ENCODE results near the gene DENND4C. TPM values are rescaled to one million over a fixed set of nuclear protein-coding genes. Genes with fewer than 3 reads are reported as not detected.
"Not testable (repeated sequence)": the region's sequence is repeated elsewhere in the genome, so short reads cannot be mapped to it uniquely, and the experiment has no call there.

Gene DENND4C
- total RNA-seq, 2 experiments from 2014 or later = 17.4 to 18.5 TPM

DNA sequence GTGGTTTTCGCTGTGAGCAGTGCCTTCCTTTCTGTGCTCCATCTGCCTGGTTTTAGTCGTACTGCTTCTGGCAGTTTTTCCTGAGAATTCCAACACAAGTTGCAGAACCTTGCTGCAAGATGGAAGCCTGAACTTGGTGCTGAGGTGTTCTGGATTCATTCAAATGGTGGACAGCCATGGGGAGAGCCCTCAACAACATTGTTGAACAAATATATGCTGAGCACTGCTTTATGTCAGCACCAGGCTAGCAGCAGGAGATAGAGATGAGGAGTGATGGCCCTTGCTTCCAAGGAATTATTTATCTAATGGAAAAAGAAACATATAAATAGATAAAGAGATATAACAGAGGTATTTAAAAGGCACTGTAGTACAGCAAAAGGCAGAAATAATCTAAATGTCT lies 156.8 kb downstream of the DENND4C start:
- Mint-ChIP-seq H3K36me3 (ENCODE audit: low read depth) (no peaks in the 10 kb centered on the region), H3K4me1 (ENCODE audit: low read depth) (peaks cover under 1% of the 10 kb centered on the region), H3K27ac (no peak overlapping the region), H3K9me3 (no peaks in the 10 kb centered on the region), H3K27me3 (peaks cover 2% of the 10 kb centered on the region), H3K4me3 (no peak overlapping the region)
- ChIA-PET POLR2A (no interaction called here), CTCF (no interaction called here)
- ATAC-seq = no peak
- intact Hi-C loops (cut with micrococcal nuclease) = no loop called here
- TF ChIP-seq, protein P1, sequence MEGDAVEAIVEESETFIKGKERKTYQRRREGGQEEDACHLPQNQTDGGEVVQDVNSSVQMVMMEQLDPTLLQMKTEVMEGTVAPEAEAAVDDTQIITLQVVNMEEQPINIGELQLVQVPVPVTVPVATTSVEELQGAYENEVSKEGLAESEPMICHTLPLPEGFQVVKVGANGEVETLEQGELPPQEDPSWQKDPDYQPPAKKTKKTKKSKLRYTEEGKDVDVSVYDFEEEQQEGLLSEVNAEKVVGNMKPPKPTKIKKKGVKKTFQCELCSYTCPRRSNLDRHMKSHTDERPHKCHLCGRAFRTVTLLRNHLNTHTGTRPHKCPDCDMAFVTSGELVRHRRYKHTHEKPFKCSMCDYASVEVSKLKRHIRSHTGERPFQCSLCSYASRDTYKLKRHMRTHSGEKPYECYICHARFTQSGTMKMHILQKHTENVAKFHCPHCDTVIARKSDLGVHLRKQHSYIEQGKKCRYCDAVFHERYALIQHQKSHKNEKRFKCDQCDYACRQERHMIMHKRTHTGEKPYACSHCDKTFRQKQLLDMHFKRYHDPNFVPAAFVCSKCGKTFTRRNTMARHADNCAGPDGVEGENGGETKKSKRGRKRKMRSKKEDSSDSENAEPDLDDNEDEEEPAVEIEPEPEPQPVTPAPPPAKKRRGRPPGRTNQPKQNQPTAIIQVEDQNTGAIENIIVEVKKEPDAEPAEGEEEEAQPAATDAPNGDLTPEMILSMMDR (IDR thresholded peaks at IDR 0.05) = no peak
- no peak for DNase-seq

DNA sequence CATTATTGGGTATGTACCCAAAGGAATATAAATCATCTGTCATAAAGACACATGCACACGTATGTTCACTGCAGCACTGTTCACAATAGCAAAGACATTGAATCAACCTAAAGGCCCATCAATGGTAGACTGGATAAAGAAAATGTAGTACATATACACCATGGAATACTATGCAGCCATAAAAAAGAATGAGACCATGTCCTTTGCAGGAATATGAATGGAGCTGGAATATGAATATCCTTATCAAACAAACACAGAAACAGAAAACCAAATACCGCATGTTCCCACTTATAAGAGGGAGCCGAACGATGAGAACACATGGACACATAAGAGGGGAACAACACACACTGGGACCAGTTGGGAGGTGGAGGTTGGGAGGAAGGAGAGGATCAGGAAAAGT lies 159.0 kb downstream of the DENND4C start:
- POLR2A ChIA-PET = interaction anchor here (1.1 to 2.9 kb wide), 2 partner anchors 9 to 10 kb away, joined by 4 to 13 read pairs; partner anchors contain the start of gene RPS6
- H3K4me3 Mint-ChIP-seq; H3K9me3 Mint-ChIP-seq; intact Hi-C loops (cut with micrococcal nuclease); H3K36me3 Mint-ChIP-seq (ENCODE audit: low read depth); DNase-seq; CTCF ChIA-PET; H3K27me3 Mint-ChIP-seq; H3K27ac Mint-ChIP-seq; H3K4me1 Mint-ChIP-seq (ENCODE audit: low read depth); ATAC-seq: not testable (repeated sequence)

GRCh38 chr9:19397845-19398244 lies 167.4 kb downstream of the DENND4C start:
- ChIA-PET CTCF (interaction anchor here (1.1 to 1.7 kb wide), 2 partner anchors 11 to 59 kb away, joined by 3 read pairs; no protein-coding TSS in a partner anchor), POLR2A (interaction anchor here (0.7 to 1.6 kb wide), 2 partner anchors 18 to 28 kb away, joined by 3 to 6 read pairs; partner anchors contain the start of gene RPS6)
- intact Hi-C loops (cut with micrococcal nuclease) = no loop called here
- ATAC-seq = no peak
- peaks cover 4% of the 10 kb centered on the region for H3K9me3 Mint-ChIP-seq
- no peak for DNase-seq
- no peaks in the 10 kb centered on the region for H3K36me3 Mint-ChIP-seq (ENCODE audit: low read depth)
- TF ChIP-seq, protein P1 (IDR thresholded peaks at IDR 0.05) = no peak
- H3K27ac Mint-ChIP-seq = no peak overlapping the region
- no peak overlapping the region for H3K4me3 Mint-ChIP-seq
- peaks cover 2% of the 10 kb centered on the region for H3K4me1 Mint-ChIP-seq (ENCODE audit: low read depth)
- no peaks in the 10 kb centered on the region for H3K27me3 Mint-ChIP-seq

DNA sequence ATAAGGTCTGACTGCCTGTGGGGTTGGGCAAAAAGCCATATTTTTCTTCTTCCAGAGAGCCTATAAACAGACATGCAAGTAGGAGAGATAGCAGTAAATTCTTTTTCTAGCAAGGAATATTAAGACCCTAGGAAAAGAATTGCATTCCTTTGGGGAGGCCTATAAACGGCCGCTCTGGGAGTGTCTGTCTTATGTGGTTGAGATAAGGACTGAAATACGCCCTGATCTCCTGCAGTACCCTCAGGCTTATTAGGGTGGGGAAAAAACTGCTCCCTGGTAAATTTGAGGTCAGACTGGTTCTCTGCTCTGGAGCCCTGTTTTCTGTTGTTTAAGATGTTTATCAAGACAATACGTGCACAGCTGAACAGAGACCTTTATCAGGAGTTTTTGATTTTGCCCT lies 172.7 kb downstream of the DENND4C start:
- H3K9me3 Mint-ChIP-seq; intact Hi-C loops (cut with micrococcal nuclease); H3K27me3 Mint-ChIP-seq; H3K27ac Mint-ChIP-seq; H3K36me3 Mint-ChIP-seq (ENCODE audit: low read depth); POLR2A ChIA-PET; H3K4me1 Mint-ChIP-seq (ENCODE audit: low read depth); CTCF ChIA-PET; ATAC-seq; H3K4me3 Mint-ChIP-seq; DNase-seq: not testable (repeated sequence)

DNA sequence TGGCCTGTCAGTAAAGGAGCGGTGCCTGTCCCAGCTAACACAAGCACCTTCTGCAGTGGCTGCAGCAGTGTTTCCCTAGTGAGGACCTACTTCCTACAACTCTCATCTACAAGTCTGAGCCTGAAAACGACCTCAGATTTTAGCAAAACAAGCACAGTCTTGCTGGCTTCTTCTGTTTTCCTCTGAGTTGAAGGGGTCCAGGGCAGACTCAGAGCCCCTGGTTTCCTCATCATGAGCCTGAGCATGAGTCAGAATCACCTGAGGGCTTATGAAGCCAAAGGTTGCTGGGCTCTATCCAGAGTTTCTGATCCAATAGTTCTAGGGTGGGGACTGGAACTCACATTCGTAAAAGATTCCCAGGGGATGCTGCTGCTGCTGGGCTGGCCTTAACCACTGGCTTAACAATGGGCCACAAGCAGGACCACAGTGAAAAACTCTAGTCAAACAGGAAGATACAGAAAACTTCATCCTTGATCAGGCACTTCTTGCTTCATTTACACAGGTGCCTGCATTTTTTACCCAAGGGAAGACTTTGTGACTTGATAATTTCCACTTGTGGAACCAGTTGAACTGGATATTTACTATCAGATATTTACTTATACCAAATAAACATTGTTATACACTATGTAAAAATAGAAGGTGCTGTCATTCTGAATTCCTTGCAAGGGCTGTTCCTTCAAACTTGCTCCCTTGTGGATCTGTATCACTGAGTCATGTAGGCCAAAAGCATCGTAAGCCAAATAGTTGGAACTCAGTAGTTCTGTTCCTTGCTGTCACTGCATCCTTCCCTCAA lies 174.0 kb downstream of the DENND4C start:
- Mint-ChIP-seq H3K4me1 (ENCODE audit: low read depth) (peaks cover 5% of the 10 kb centered on the region), H3K9me3 (peaks cover 6% of the 10 kb centered on the region), H3K36me3 (ENCODE audit: low read depth) (no peaks in the 10 kb centered on the region), H3K27me3 (no peaks in the 10 kb centered on the region), H3K27ac (no peak overlapping the region), H3K4me3 (no peak overlapping the region)
- TF ChIP-seq, protein P1 (IDR thresholded peaks at IDR 0.05) = no peak
- ATAC-seq (no peak), DNase-seq (no peak)
- ChIA-PET POLR2A (no interaction called here), CTCF (no interaction called here)
- intact Hi-C loops (cut with micrococcal nuclease) = no loop called here

GRCh38 chr9:19405771-19406170 lies 175.3 kb downstream of the DENND4C start:
- Mint-ChIP-seq H3K9me3 (peaks cover 6% of the 10 kb centered on the region), H3K27me3 (no peaks in the 10 kb centered on the region), H3K4me1 (ENCODE audit: low read depth) (peaks cover 10% of the 10 kb centered on the region), H3K27ac (no peak overlapping the region), H3K36me3 (ENCODE audit: low read depth) (no peaks in the 10 kb centered on the region), H3K4me3 (no peak overlapping the region)
- no peak for ATAC-seq
- TF ChIP-seq, protein P1 (IDR thresholded peaks at IDR 0.05) = no peak
- ChIA-PET POLR2A (interaction anchor here (1.7 kb wide), 1 partner anchor 26 kb away, joined by 4 read pairs; the partner anchor contains the start of gene RPS6), CTCF (no interaction called here)
- DNase-seq = no peak
- intact Hi-C loops (cut with micrococcal nuclease) = no loop called here
